Ammon's horn (tissue), 1 donor: Measurements from ENCODE around the gene SLC26A3.

Source experiments
- DNase-seq: peaks from one replicate; pipeline ENCODE4 v3.0.0-alpha.2; 2016; ENCODE audit warnings: low spot score

Gene SLC26A3

GRCh38 chr7:107815254-107815882 lies 12.3 kb upstream of the SLC26A3 start:
- no peak for DNase-seq

- DNase-seq: no peak
These were observed 10.5 kb upstream of the SLC26A3 start for GRCh38 chr7:107813524-107813923.

- DNase-seq: no peak
These were observed 8.9 kb upstream of the SLC26A3 start for GRCh38 chr7:107811934-107812333.

- DNase-seq: no peak
These were observed 7.6 kb upstream of the SLC26A3 start for GRCh38 chr7:107810626-107811025.

- DNase-seq: no peak
These were observed 6.2 kb upstream of the SLC26A3 start for GRCh38 chr7:107809179-107809578.

GRCh38 chr7:107799647-107800264 lies 3.3 kb downstream of the SLC26A3 start:
- DNase-seq: no peak

GRCh38 chr7:107792364-107792763 lies 10.7 kb downstream of the SLC26A3 start:
- no peak for DNase-seq

- no peak for DNase-seq
These were observed 13.4 kb downstream of the SLC26A3 start for GRCh38 chr7:107789647-107790046.

- no peak for DNase-seq
These were observed 14.4 kb downstream of the SLC26A3 start for GRCh38 chr7:107788662-107789061.

- DNase-seq: no peak
These were observed 14.8 kb downstream of the SLC26A3 start for GRCh38 chr7:107788216-107788615.

GRCh38 chr7:107785926-107786325 lies 17.1 kb downstream of the SLC26A3 start:
- DNase-seq: no peak

GRCh38 chr7:107785170-107785569 lies 17.9 kb downstream of the SLC26A3 start:
- no peak for DNase-seq

GRCh38 chr7:107783648-107784047 lies 19.4 kb downstream of the SLC26A3 start:
- DNase-seq: no peak

- no peak for DNase-seq
These were observed 20.6 kb downstream of the SLC26A3 start for GRCh38 chr7:107782374-107782773.

GRCh38 chr7:107779647-107780099 lies 23.4 kb downstream of the SLC26A3 start:
- DNase-seq: no peak

- DNase-seq: no peak
These were observed 24.7 kb downstream of the SLC26A3 start for GRCh38 chr7:107778283-107778682.

- no peak for DNase-seq
These were observed 25.3 kb downstream of the SLC26A3 start for GRCh38 chr7:107777702-107778101.

- no peak for DNase-seq
These were observed 30.0 kb downstream of the SLC26A3 start for GRCh38 chr7:107773027-107773426.

GRCh38 chr7:107768263-107768662 lies 34.8 kb downstream of the SLC26A3 start:
- DNase-seq: no peak

GRCh38 chr7:107767391-107767790 lies 35.6 kb downstream of the SLC26A3 start:
- DNase-seq: no peak

- DNase-seq: no peak
These were observed 44.4 kb downstream of the SLC26A3 start for GRCh38 chr7:107758667-107759066.

- no peak for DNase-seq
These were observed 48.4 kb downstream of the SLC26A3 start for GRCh38 chr7:107754642-107755041.

- no peak for DNase-seq
These were observed 51.9 kb downstream of the SLC26A3 start for GRCh38 chr7:107751113-107751512.

GRCh38 chr7:107746006-107746405 lies 57.0 kb downstream of the SLC26A3 start:
- DNase-seq: no peak
